AG04450 (cell line): Measurements from ENCODE around the gene MATR3. TPM values are rescaled to one million over a fixed set of nuclear protein-coding genes. Genes with fewer than 3 reads are reported as not detected.

ENCODE experiments used
- CTCF ChIA-PET: fragments of 300-600, 350-600 bp; formaldehyde crosslinking; extraction: SDS; loops from one replicate; lab custom pipeline; 2022; ENCODE audit warnings: antibody characterized with exemption, inconsistent platforms; lab: Charles Lee
- POLR2A ChIA-PET: fragments of 350-600 bp; formaldehyde crosslinking; extraction: SDS; loops from one replicate; lab custom pipeline; 2021; ENCODE audit warnings: antibody characterized with exemption, inconsistent platforms; lab: Yijun Ruan, JAX
- DNase-seq: peaks from one replicate; pipeline ENCODE4 v3.0.0-alpha.2; 2011; ENCODE audit warnings: low read depth, low spot score
- H3K27ac ChIP-seq: one replicate; pipeline ENCODE4 v1.5.1; 2012; ENCODE audit warnings: low read depth, low read length, control low read depth
- H3K27me3 ChIP-seq: one replicate; pipeline ENCODE4 v1.6.0; 2012; ENCODE audit warnings: low read length; ENCODE audit not compliant: control insufficient read depth, insufficient read depth
- H3K4me3 ChIP-seq: 2 replicates; pipeline ENCODE4 v1.5.1; 2011; ENCODE audit warnings: mild to moderate bottlenecking, low read depth, low read length, control low read depth
- H3K9me3 ChIP-seq: 2 replicates; pipeline ENCODE4 v1.5.1; 2012; ENCODE audit warnings: low read length; ENCODE audit not compliant: control insufficient read depth, insufficient read depth
- CTCF ChIP-seq: IDR thresholded peaks from 2 replicates; pipeline ENCODE4 v1.5.1; 2011; ENCODE audit warnings: low read depth, low read length, control low read depth, inconsistent platforms
- polyA plus RNA-seq: library from polyadenylated mRNA; depleted of rRNA; stranded (reverse); fragments of >200 nt; gene quantifications from 2 replicates; pipeline ENCODE4 v1.2.3, GENCODE V29; 2011

Gene MATR3
- polyA plus RNA-seq, 1 experiment = 166 TPM

- CTCF ChIA-PET = interaction anchor here (0.6 to 3.0 kb wide), 3 partner anchors 16 to 989 kb away, joined by 4 to 15 read pairs (median 7); partner anchors contain the start of gene PAIP2
These were observed 64.5 kb downstream of the MATR3 start for GRCh38 chr5:139358064-139358463.

GRCh38 chr5:139360384-139360783 lies 66.8 kb downstream of the MATR3 start:
- POLR2A ChIA-PET = interaction anchor here (0.9 kb wide), 1 partner anchor 19 kb away, joined by 4 read pairs; the partner anchor contains the start of gene PAIP2
- CTCF ChIA-PET = no interaction called here
- no peak for TF ChIP-seq CTCF
- Histone ChIP-seq H3K4me3 (no peak overlapping the region), H3K27me3 (no peaks in the 10 kb centered on the region), H3K27ac (no peak overlapping the region), H3K9me3 (no peaks in the 10 kb centered on the region)
- DNase-seq = no peak

More at GRCh38 chr5:139358064-139358463, 64.5 kb downstream of the MATR3 start:
- H3K27me3 ChIP-seq = no peaks in the 10 kb centered on the region
- H3K9me3 ChIP-seq = peaks cover 3% of the 10 kb centered on the region; the same call in 1 of the 2 replicates
- POLR2A ChIA-PET = no interaction called here
- H3K4me3 ChIP-seq = no peak overlapping the region
- TF ChIP-seq CTCF = no peak
- no peak overlapping the region for H3K27ac ChIP-seq
- no peak for DNase-seq

- H3K9me3 ChIP-seq = no peaks in the 10 kb centered on the region
- H3K27ac ChIP-seq = no peak overlapping the region
- no peaks in the 10 kb centered on the region for H3K27me3 ChIP-seq
- no peak for TF ChIP-seq CTCF
- no peak for DNase-seq
- no peak overlapping the region for H3K4me3 ChIP-seq
- POLR2A ChIA-PET = interaction anchor here (0.9 kb wide), 1 partner anchor 12 kb away, joined by 6 read pairs; no protein-coding TSS in a partner anchor
- CTCF ChIA-PET = interaction anchor here (0.6 kb wide), 1 partner anchor 61 kb away, joined by 3 read pairs; no protein-coding TSS in a partner anchor
These were observed 68.4 kb downstream of the MATR3 start for GRCh38 chr5:139361835-139362429.

- no peak for TF ChIP-seq CTCF
- CTCF ChIA-PET = no interaction called here
These were observed 70.4 kb downstream of the MATR3 start for GRCh38 chr5:139363937-139364336.

GRCh38 chr5:139364466-139364865 lies 70.9 kb downstream of the MATR3 start:
- no peak overlapping the region for H3K4me3 ChIP-seq
- H3K27me3 ChIP-seq = no peaks in the 10 kb centered on the region
- H3K27ac ChIP-seq = no peak overlapping the region
- DNase-seq = no peak
- ChIA-PET POLR2A (interaction anchor here (0.6 kb wide), 1 partner anchor 18 kb away, joined by 3 read pairs; no protein-coding TSS in a partner anchor), CTCF (no interaction called here)
- no peaks in the 10 kb centered on the region for H3K9me3 ChIP-seq
- TF ChIP-seq CTCF = no peak

More at GRCh38 chr5:139363937-139364336, 70.4 kb downstream of the MATR3 start:
- no peaks in the 10 kb centered on the region for H3K27me3 ChIP-seq
- POLR2A ChIA-PET = interaction anchor here (0.6 kb wide), 1 partner anchor 17 kb away, joined by 3 read pairs; no protein-coding TSS in a partner anchor
- H3K9me3 ChIP-seq = no peaks in the 10 kb centered on the region
- H3K27ac ChIP-seq = no peak overlapping the region
- DNase-seq = no peak
- H3K4me3 ChIP-seq = no peak overlapping the region
